HCT116 (cell line): ENCODE results near the gene HEY2. TPM values are rescaled to one million over a fixed set of nuclear protein-coding genes. Genes with fewer than 3 reads are reported as not detected.
"Not testable (repeated sequence)": the region's sequence is repeated elsewhere in the genome, so short reads cannot be mapped to it uniquely, and the experiment has no call there.

Experiments used
- ATAC-seq: fragments of 200-7000 bp; cut with Tn5 transposase; 2 replicates; pipeline ENCODE4 v1.9.1; 2020; ENCODE audit warnings: mild to moderate bottlenecking, moderate library complexity
- BruUV-seq: library from RNA; stranded (reverse); fragments of 400-500 nt; replicated peaks from 2 replicates; lab custom pipeline; 2021; lab: Mats Ljungman, UMichigan
- CTCF ChIA-PET: fragments of 300-600 bp; sonication (Branson Sonifier 250); formaldehyde crosslinking; loops from one replicate; lab custom pipeline; 2021; ENCODE audit warnings: antibody characterized with exemption; lab: Charles Lee
- POLR2A ChIA-PET: fragments of 300-600, 350-600 bp; sonication (Branson Sonifier 250); formaldehyde crosslinking; loops from one replicate; lab custom pipeline; 2021; ENCODE audit warnings: antibody characterized with exemption; lab: Charles Lee
- RAD21 ChIA-PET, 2 experiments: fragments of 300-600 bp; sonication (Branson Sonifier 250); formaldehyde crosslinking; loops; one replicate each; lab custom pipeline; 2023; ENCODE audit warnings: low total read pairs in 2 of 2; ENCODE audit not compliant: uncharacterized antibody in 2 of 2, unreplicated experiment in 2 of 2, low non-redundant PET in 1 of 2; lab: Charles Lee
- DNase-seq: peaks from one replicate; pipeline ENCODE4 v3.0.0-alpha.2; 2010; ENCODE audit warnings: low read depth, low spot score
- H2AFZ ChIP-seq: fragments of 200-600 bp; shearing (Covaris generic), sonication (generic); 2 replicates; pipeline ENCODE4 v1.6.1; 2017; ENCODE audit warnings: low read depth, mixed run types, mixed read lengths, antibody characterized with exemption, low read length; ENCODE audit not compliant: poor library complexity, severe bottlenecking
- H3K27ac ChIP-seq: 2 replicates; pipeline ENCODE4 v1.5.1; 2012; ENCODE audit warnings: low read depth, low read length
- H3K27me3 ChIP-seq: fragments of 200-600 bp; sonication (generic); 2 replicates; pipeline ENCODE4 v1.6.1; 2016; ENCODE audit warnings: mixed run types, low read length, mixed read lengths; ENCODE audit not compliant: insufficient read depth
- H3K36me3 ChIP-seq, 2 experiments: fragments of 200-500 bp in 1 of 2; fragments of 200-600 bp in 1 of 2; sonication (Bioruptor generic) in 1 of 2; sonication (generic) in 1 of 2; 2 replicates each; pipeline versions ENCODE4 v1.5.1 to v1.6.1; 2014 to 2016; ENCODE audit warnings: low read length in 2 of 2, inconsistent platforms in 1 of 2, mixed read lengths in 1 of 2, mixed run types in 1 of 2; ENCODE audit not compliant: insufficient read depth in 2 of 2, control insufficient read depth in 1 of 2
- H3K4me1 ChIP-seq, 2 experiments: fragments of 200-600 bp in 1 of 2; sonication (generic) in 1 of 2; 2 replicates each; pipeline versions ENCODE4 v1.5.1 to v1.6.1; 2012 to 2017; ENCODE audit warnings: low read length in 2 of 2, inconsistent platforms in 1 of 2, mild to moderate bottlenecking in 1 of 2, mixed read lengths in 1 of 2, mixed run types in 1 of 2, moderate library complexity in 1 of 2; ENCODE audit not compliant: insufficient read depth in 2 of 2, control insufficient read depth in 1 of 2
- H3K4me2 ChIP-seq: fragments of 200-600 bp; sonication (generic); 2 replicates; pipeline ENCODE4 v1.6.1; 2017; ENCODE audit warnings: mixed run types, low read length, mixed read lengths
- H3K4me3 ChIP-seq, 2 experiments: fragments of 200-600 bp in 1 of 2; sonication (generic) in 1 of 2; replicated peaks in 1 of 2; 2 replicates each; pipeline ENCODE4 v1.5.1; 2011 to 2016; ENCODE audit warnings: low read length in 2 of 2, control low read depth in 1 of 2, low read depth in 1 of 2, mild to moderate bottlenecking in 1 of 2, mixed read lengths in 1 of 2, mixed run types in 1 of 2
- H3K79me2 ChIP-seq: fragments of 200-600 bp; sonication (generic); 2 replicates; pipeline ENCODE4 v1.6.1; 2017; ENCODE audit warnings: mild to moderate bottlenecking, mixed run types, low read length, moderate library complexity, mixed read lengths; ENCODE audit not compliant: insufficient read depth
- H3K9ac ChIP-seq: fragments of 200-600 bp; sonication (generic); 2 replicates; pipeline ENCODE4 v1.6.1; 2016; ENCODE audit warnings: low read length, mixed read lengths
- H3K9me2 ChIP-seq: fragments of 200-600 bp; sonication (generic), shearing (Covaris generic); 2 replicates; pipeline ENCODE4 v1.6.1; 2017; ENCODE audit warnings: mixed run types, mild to moderate bottlenecking, moderate library complexity; ENCODE audit not compliant: insufficient read depth
- H3K9me3 ChIP-seq, 2 experiments: fragments of 200-500 bp in 1 of 2; fragments of 200-600 bp in 1 of 2; sonication (Bioruptor generic) in 1 of 2; sonication (generic) in 1 of 2; 2 replicates each; pipeline ENCODE4 v1.6.1; 2014 to 2017; ENCODE audit warnings: low read length in 2 of 2, mixed read lengths in 2 of 2, inconsistent platforms in 1 of 2, low read depth in 1 of 2, mild to moderate bottlenecking in 1 of 2, mixed run types in 1 of 2, moderate library complexity in 1 of 2; ENCODE audit not compliant: control insufficient read depth in 1 of 2, insufficient read depth in 1 of 2
- H4K20me1 ChIP-seq: fragments of 200-600 bp; sonication (generic), shearing (Covaris generic); 2 replicates; pipeline ENCODE4 v1.6.1; 2017; ENCODE audit warnings: mixed run types, mild to moderate bottlenecking, moderate library complexity; ENCODE audit not compliant: insufficient read depth
- ELF1 ChIP-seq: IDR thresholded peaks from 2 replicates; pipeline ENCODE4 v1.6.1; 2012; ENCODE audit warnings: low read depth, borderline replicate concordance
- REST ChIP-seq: IDR thresholded peaks from 2 replicates; pipeline ENCODE4 v1.6.1; 2012; ENCODE audit warnings: low read depth
- TCF7L2 ChIP-seq: IDR thresholded peaks from 2 replicates; pipeline ENCODE4 v1.7.0; 2011; ENCODE audit warnings: borderline replicate concordance, inconsistent platforms; ENCODE audit not compliant: insufficient read depth, insufficient read length; ENCODE audit errors: extremely low read depth
- intact Hi-C: fragments of 100-400 bp; cut with micrococcal nuclease; formaldehyde crosslinking; loops from 2 replicates; pipeline ENCODE4 v1.10.0; 2022
- total RNA-seq: library from RNA; stranded (reverse); gene quantifications from one replicate; pipeline ENCODE4 v1.2.1, GENCODE V29; 2021; ENCODE audit not compliant: unreplicated experiment

The HEY2 gene
- total RNA-seq, 1 experiment from 2014 or later: not detected

DNA sequence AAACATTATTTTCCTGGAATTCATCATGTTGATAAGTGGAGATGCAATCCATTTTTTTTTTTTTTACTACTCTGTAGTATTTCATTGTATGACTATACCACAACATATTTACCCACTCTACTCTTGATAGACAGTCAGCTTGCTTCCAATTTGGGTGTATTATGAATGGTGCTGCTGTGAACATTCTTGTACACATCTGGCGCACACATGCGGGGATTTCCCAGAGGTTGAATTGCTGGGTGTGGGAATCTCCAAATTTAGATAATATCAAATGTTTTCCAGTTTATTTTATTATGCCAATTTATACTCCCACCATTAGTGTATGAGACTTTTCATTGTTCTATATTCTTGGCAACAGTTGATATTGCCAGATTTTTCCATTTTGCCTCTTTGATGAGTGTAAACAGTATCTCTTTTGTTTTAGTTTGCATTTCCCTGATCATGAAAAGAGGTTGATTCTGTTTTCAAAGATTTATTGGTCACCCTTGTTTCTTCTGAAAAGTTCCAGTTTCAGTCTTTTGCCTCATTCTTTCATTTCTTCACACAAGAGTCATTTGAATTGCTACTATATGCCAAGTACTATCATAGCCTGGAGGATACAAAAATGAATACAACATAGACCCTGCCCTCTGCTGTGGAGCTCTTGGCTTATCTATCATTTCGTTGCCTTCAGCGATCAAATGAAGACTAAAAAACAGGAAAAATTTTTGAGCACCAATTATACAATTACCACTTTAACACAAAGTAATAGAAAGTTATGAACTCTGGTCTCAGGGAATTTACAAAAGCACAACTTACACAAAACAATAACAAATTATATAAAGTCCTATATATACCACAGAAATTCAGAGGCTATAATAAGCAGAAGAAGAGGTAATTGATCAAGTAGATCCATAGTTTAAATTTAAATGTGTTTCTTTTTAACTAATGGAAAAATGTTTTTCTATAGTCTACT, 24.2 kb downstream of the HEY2 start (continued):
- TF ChIP-seq REST (no peak), TCF7L2 (no peak), ELF1 (no peak)
- TF ChIP-seq, all 23 proteins: peak for 0

DNA sequence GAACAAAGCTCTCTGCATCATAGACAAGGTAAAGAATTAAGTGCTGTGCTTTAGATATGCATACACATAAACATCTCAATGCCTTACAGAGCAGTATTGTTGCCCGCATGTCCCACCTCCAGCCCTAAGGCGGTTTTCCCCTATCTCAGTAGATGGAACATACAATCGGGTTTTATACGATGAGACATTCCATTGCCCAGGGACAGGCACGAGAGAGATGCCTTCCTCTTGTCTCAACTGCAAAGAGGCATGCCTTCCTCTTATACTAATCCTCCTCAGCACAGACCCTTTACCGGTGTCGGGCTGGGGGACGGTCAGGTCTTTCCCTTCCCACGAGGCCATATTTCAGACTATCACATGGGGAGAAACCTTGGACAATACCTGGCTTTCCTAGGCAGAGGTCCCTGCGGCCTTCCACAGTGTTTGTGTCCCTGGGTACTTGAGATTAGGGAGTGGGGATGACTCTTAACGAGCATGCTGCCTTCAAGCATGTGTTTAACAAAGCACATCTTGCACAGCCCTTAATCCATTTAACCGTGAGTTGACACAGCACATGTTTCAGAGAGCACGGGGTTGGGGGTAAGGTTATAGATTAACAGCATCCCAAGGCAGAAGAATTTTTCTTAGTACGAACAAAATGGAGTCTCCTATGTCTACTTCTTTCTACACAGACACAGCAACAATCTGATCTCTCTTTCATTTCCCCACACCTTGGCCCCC, 26.8 kb downstream of the HEY2 start:
- H3K4me3 ChIP-seq, ATAC-seq, H3K27ac ChIP-seq, CTCF ChIA-PET, H2AFZ ChIP-seq, H3K36me3 ChIP-seq, H3K4me2 ChIP-seq, H3K9me3 ChIP-seq, DNase-seq, H4K20me1 ChIP-seq, RAD21 ChIA-PET, POLR2A ChIA-PET, H3K79me2 ChIP-seq, BruUV-seq, H3K27me3 ChIP-seq, H3K9ac ChIP-seq, H3K9me2 ChIP-seq: not testable (repeated sequence)
- peaks cover 0 to 11% of the 10 kb centered on the region in 2 experiments; a peak in 2 of 4 replicates for H3K4me1 ChIP-seq
- intact Hi-C loops: loop anchor here (10.0 kb wide), 1 partner anchor 399 kb away; no protein-coding TSS in a partner anchor
